HepG2 (cell line): ENCODE results near the gene SIVA1. TPM values are rescaled to one million over a fixed set of nuclear protein-coding genes. Genes with fewer than 3 reads are reported as not detected.

Experiments used
- AGO2 ChIP-seq: fragments of 200-400 bp; formaldehyde crosslinking; optimal IDR thresholded peaks from 2 replicates; pipeline ENCODE3; 2017; ENCODE audit warnings: mild to moderate bottlenecking, low read depth, low read length, moderate library complexity
- CREB3 ChIP-seq: sonication (generic); formaldehyde crosslinking; IDR thresholded peaks from 2 replicates; pipeline ENCODE4 v1.5.0; 2020; ENCODE audit warnings: missing genetic modification reagents
- FOSL1 ChIP-seq: sonication (generic); formaldehyde crosslinking; IDR thresholded peaks from 2 replicates; pipeline ENCODE4 v1.9.0; 2021; ENCODE audit warnings: missing genetic modification reagents, borderline replicate concordance
- GFI1 ChIP-seq: sonication (generic); formaldehyde crosslinking; IDR thresholded peaks from 2 replicates; pipeline ENCODE4 v1.5.0; 2020; ENCODE audit warnings: missing genetic modification reagents, mild to moderate bottlenecking, borderline replicate concordance
- HMGA1 ChIP-seq: sonication (generic); formaldehyde crosslinking; conservative IDR thresholded peaks from 2 replicates; pipeline ENCODE4 v1.4.0; 2020; ENCODE audit warnings: missing genetic modification reagents
- IRF2 ChIP-seq: IDR thresholded peaks from 2 replicates; pipeline ENCODE4 v1.6.1; 2018; ENCODE audit warnings: missing genetic modification reagents, missing compliant biosample characterization
- KLF11 ChIP-seq: IDR thresholded peaks from 2 replicates; pipeline ENCODE4 v1.6.1; 2016; ENCODE audit warnings: missing compliant biosample characterization
- NBN ChIP-seq: fragments of 450-650 bp; conservative IDR thresholded peaks from 2 replicates; pipeline ENCODE4 v1.6.1; 2017
- NFAT5 ChIP-seq: sonication (generic); formaldehyde crosslinking; IDR thresholded peaks from 2 replicates; pipeline ENCODE4 v1.4.0; 2020; ENCODE audit warnings: missing genetic modification reagents
- NONO ChIP-seq, 2 experiments: fragments of 450-650 bp in 1 of 2; sonication (generic) in 1 of 2; formaldehyde crosslinking in 1 of 2; IDR thresholded peaks in 1 of 2; conservative IDR thresholded peaks in 1 of 2; 2 replicates each; pipeline versions ENCODE4 v1.6.1 to v1.8.0; 2017 to 2022; ENCODE audit warnings: mild to moderate bottlenecking in 1 of 2, missing genetic modification reagents in 1 of 2, moderate library complexity in 1 of 2
- PATZ1 ChIP-seq: sonication (generic); formaldehyde crosslinking; IDR thresholded peaks from 2 replicates; pipeline ENCODE4 v1.4.0; 2020; ENCODE audit warnings: missing genetic modification reagents
- TAF1 ChIP-seq: sonication (generic); formaldehyde crosslinking; IDR thresholded peaks from 2 replicates; pipeline ENCODE4 v1.4.0; 2020; ENCODE audit warnings: missing genetic modification reagents
- TOE1 ChIP-seq: sonication (generic); formaldehyde crosslinking; IDR thresholded peaks from 2 replicates; pipeline ENCODE4 v1.4.0; 2020; ENCODE audit warnings: mild to moderate bottlenecking, missing genetic modification reagents
- TRIM22 ChIP-seq: fragments of 450-650 bp; IDR thresholded peaks from 2 replicates; pipeline ENCODE4 v1.6.1; 2017
- ZC3H4 ChIP-seq: sonication (generic); formaldehyde crosslinking; IDR thresholded peaks from 2 replicates; pipeline ENCODE4 v1.4.0; 2020; ENCODE audit warnings: missing genetic modification reagents, borderline replicate concordance
- ZGPAT ChIP-seq: IDR thresholded peaks from 2 replicates; pipeline ENCODE4 v1.6.1; 2016; ENCODE audit warnings: mild to moderate bottlenecking
- ZNF552 ChIP-seq: sonication (generic); formaldehyde crosslinking; IDR thresholded peaks from 2 replicates; pipeline ENCODE4 v1.9.0; 2022; ENCODE audit warnings: missing genetic modification reagents, mild to moderate bottlenecking, borderline replicate concordance
- ZNF850 ChIP-seq: sonication (generic); formaldehyde crosslinking; conservative IDR thresholded peaks from 2 replicates; pipeline ENCODE4 v1.9.0; 2021; ENCODE audit warnings: mild to moderate bottlenecking, missing genetic modification reagents
- polyA plus RNA-seq, 8 experiments: library from polyadenylated mRNA; depleted of rRNA in 3 of 8; stranded (reverse) in 7 of 8; unstranded in 1 of 8; fragments of >200 nt; fragmentation: Illumina TruSeq in 4 of 8; extraction: Trizol in 4 of 8; gene quantifications; 2 replicates each; pipeline versions ENCODE4 v1.2.1 to v1.2.3, GENCODE V29; 2011 to 2016; ENCODE audit warnings: low read depth in 4 of 8, missing spikeins in 1 of 8, mixed read lengths in 1 of 8; ENCODE audit not compliant: insufficient read depth in 1 of 8
- total RNA-seq, 5 experiments: library from RNA; depleted of rRNA; stranded (reverse); fragments of >200 nt; fragmentation: Illumina TruSeq; extraction: Trizol; gene quantifications; 2 replicates each; pipeline ENCODE4 v1.2.3, GENCODE V29; 2016; ENCODE audit warnings: low read depth in 1 of 5

The SIVA1 gene
- total and polyA plus RNA-seq, 2 of the 13 experiments (the other 11 are each of a cell fraction or from before 2014, with no cell fraction given) = 123 to 186 TPM

GRCh38 chr14:104751539-104752422, 1.2 kb upstream of the SIVA1 start (continued):
- no peak for TF ChIP-seq CREB3 (CRISPR knock-in tag)
- TF ChIP-seq TRIM22 = no peak
- no peak for TF ChIP-seq NONO (IDR thresholded peaks at IDR 0.05)
- 0 out of 2 replicates have a peak, but pooled peaks have one; percentile 30 for TF ChIP-seq NONO (CRISPR knock-in tag; conservative IDR thresholded peaks at IDR 0.05)
- TF ChIP-seq FOSL1 = no peak
- TF ChIP-seq TAF1 (CRISPR knock-in tag) = no peak
- TF ChIP-seq ZGPAT = no peak
- no peak for TF ChIP-seq HMGA1 (CRISPR knock-in tag)
- no peak for TF ChIP-seq ZC3H4 (CRISPR knock-in tag)
- no peak for TF ChIP-seq GFI1 (CRISPR knock-in tag)
- no peak for TF ChIP-seq IRF2 (CRISPR knock-in tag)
- TF ChIP-seq ZNF552 = no peak
- TF ChIP-seq PATZ1 = no peak
- no peak for TF ChIP-seq TOE1 (CRISPR knock-in tag)
- peak; percentile 99 for TF ChIP-seq ZNF850
- peak; percentile 35 for TF ChIP-seq AGO2
- no peak for TF ChIP-seq KLF11 (CRISPR knock-in tag)
- TF ChIP-seq NFAT5 (CRISPR knock-in tag) = no peak
- TF ChIP-seq NBN = no peak
